K562 (cell line): ENCODE data around the gene HPD. TPM values are rescaled to one million over a fixed set of nuclear protein-coding genes. Genes with fewer than 3 reads are reported as not detected.

Source experiments
- AFF1 ChIP-seq, 2 experiments: fragments of 450-650 bp; IDR thresholded peaks; 2 replicates each; pipeline ENCODE4 v1.6.1; 2018; ENCODE audit warnings: mild to moderate bottlenecking in 2 of 2, low read depth in 1 of 2; ENCODE audit not compliant: partially characterized antibody in 2 of 2
- HES1 ChIP-seq: fragments of 450-650 bp; IDR thresholded peaks from 2 replicates; pipeline ENCODE4 v1.6.1; 2016; ENCODE audit warnings: low read depth, mild to moderate bottlenecking, moderate library complexity
- HMGXB4 ChIP-seq: sonication (generic); formaldehyde crosslinking; IDR thresholded peaks from 2 replicates; pipeline ENCODE4 v1.8.1; 2023; ENCODE audit warnings: mild to moderate bottlenecking, missing genetic modification reagents
- MNT ChIP-seq, 2 experiments: fragments of 450-650 bp; conservative IDR thresholded peaks; 2 replicates each; pipeline ENCODE4 v1.6.1; 2017; ENCODE audit warnings: mild to moderate bottlenecking in 2 of 2, moderate library complexity in 2 of 2
- PRMT5 ChIP-seq: sonication (generic); formaldehyde crosslinking; IDR thresholded peaks from 2 replicates; pipeline ENCODE4 v1.5.0; 2020; ENCODE audit warnings: missing genetic modification reagents
- RBM39 ChIP-seq: fragments of 200-400 bp; formaldehyde crosslinking; optimal IDR thresholded peaks from 2 replicates; pipeline ENCODE3; 2018; ENCODE audit warnings: low read depth, low read length
- REST ChIP-seq, 2 experiments: fragments of 450-650 bp; formaldehyde crosslinking in 1 of 2; IDR thresholded peaks; 2 replicates each; pipeline versions ENCODE4 v1.4.0 to v1.6.1; 2014 to 2020; ENCODE audit warnings: mild to moderate bottlenecking in 2 of 2, borderline replicate concordance in 1 of 2, low read depth in 1 of 2
- SMARCB1 ChIP-seq: IDR thresholded peaks from 2 replicates; pipeline ENCODE4 v1.6.1; 2011; ENCODE audit warnings: improper control_type of control experiment, low read depth; ENCODE audit not compliant: insufficient read length
- ZC3H8 ChIP-seq: fragments of 450-650 bp; IDR thresholded peaks from 2 replicates; pipeline ENCODE4 v1.6.1; 2017
- polyA plus RNA-seq, 8 experiments: library from polyadenylated mRNA; depleted of rRNA in 4 of 8; stranded (reverse) in 5 of 8; unstranded in 3 of 8; fragments of >200 nt; fragmentation: Nextera tagmentation in 2 of 8; fragmentation: Illumina TruSeq in 1 of 8; extraction: Ambion mirVana in 2 of 8; extraction: Trizol in 1 of 8; gene quantifications; 2 replicates each; pipeline versions ENCODE4 v1.2.1 to v1.2.3, GENCODE V29; 2011 to 2014; ENCODE audit warnings: inconsistent platforms in 1 of 8, missing spikeins in 1 of 8
- total RNA-seq, 7 experiments: library from RNA; depleted of rRNA in 6 of 7; stranded (reverse); fragments of >200 nt in 6 of 7; fragmentation: Illumina TruSeq in 2 of 7; extraction: Trizol in 2 of 7; gene quantifications; 2 replicates each; pipeline versions ENCODE4 v1.2.1 to v1.2.3, GENCODE V29; 2011 to 2021; ENCODE audit warnings: low replicate concordance in 1 of 7

Gene HPD
- total and polyA plus RNA-seq, 9 of the 15 experiments (the other 6 are each of a cell fraction or from before 2014, with no cell fraction given), result 0.06 to 0.29 (median 0.07) TPM; not detected in 4

- TF ChIP-seq AFF1 (IDR thresholded peaks at IDR 0.05; ENCODE audit: low read depth in 1 of 2, partially characterized antibody in 2 of 2) (peak in 1 of 2 experiments; percentile 93), MNT (conservative IDR thresholded peaks at IDR 0.05) (peak; percentile 99 to 100), ZC3H8 (no peak), HES1 (no peak), HMGXB4 (CRISPR knock-in tag) (peak; percentile 17; the same call in 1 of the 2 replicates), PRMT5 (CRISPR knock-in tag) (0 out of 2 replicates have a peak, but pooled peaks have one; percentile 40), REST (IDR thresholded peaks at IDR 0.05; ENCODE audit: borderline replicate concordance) (peak; percentile 86), REST (CRISPR knock-in tag; IDR thresholded peaks at IDR 0.05; ENCODE audit: low read depth) (no peak), SMARCB1 (no peak), RBM39 (no peak)
These were observed 30.0 kb upstream of the HPD start, which contains the start of gene PSMD9 (continued) for GRCh38 chr12:121888478-121889273.
